Measurements from ENCODE around the gene ROBO1. TPM values are rescaled to one million over a fixed set of nuclear protein-coding genes. Genes with fewer than 3 reads are reported as not detected.

The ROBO1 gene
- total RNA-seq, 1 donor from 2014 or later: 38.8 TPM

DNA sequence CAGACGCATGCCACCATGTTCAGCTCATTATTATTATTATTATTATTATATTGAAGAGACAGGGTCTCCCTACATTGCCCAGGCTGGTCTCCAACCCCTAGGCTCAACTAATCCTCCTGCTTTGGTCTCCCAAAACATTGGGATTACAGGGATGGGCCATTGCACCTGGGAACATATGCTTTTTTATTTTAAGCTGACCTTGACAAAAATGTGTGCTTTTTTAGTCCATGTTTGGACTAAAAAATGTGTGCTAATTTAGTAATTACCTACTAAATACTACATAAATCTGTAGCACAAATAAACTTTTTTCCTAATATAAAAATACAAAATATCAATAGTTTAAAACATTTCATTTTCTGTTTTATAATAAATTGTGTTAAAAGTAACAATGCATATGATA, 693.2 kb downstream of the ROBO1 start:
- no peak for DNase-seq (ENCODE audit: low spot score)

DNA sequence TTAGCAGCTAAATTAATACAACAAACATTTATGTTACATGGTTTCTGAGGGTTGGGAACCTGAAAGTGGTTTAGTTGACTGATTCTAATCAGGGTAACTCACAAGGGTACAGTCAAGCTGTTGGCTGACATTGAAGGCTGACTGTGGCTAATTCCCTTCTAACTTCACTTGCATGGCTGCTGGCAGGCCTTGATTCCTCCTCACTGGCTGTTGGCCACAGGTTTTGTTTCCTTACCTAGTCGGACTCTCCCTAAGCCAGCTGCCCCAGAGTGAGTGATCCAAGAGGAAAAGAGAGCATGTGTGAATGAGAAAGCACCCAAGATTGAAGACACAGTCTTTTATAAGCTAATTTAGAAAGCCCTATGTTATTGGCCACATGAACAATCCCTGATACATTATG, 700.1 kb downstream of the ROBO1 start:
- no peak for DNase-seq (ENCODE audit: low spot score)

DNA sequence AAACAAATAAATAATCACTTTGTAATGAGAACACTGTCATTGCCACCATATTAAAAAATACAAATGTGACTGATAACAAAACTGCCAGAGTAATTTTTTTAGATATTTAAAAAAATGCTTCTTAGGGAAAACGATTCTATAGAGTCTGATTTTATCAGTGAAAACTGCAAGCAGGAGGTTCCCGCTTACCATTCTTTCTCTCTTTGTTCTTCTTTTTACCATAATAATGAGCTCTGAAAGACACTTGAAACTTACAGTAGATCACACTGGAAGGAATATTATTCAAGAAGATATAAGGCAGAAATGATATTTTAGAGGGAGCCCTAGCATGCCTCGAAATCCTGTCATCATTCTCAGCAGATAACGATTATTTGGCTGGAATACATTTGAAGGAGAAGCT, 701.3 kb downstream of the ROBO1 start:
- no peak for DNase-seq (ENCODE audit: low spot score)

DNA sequence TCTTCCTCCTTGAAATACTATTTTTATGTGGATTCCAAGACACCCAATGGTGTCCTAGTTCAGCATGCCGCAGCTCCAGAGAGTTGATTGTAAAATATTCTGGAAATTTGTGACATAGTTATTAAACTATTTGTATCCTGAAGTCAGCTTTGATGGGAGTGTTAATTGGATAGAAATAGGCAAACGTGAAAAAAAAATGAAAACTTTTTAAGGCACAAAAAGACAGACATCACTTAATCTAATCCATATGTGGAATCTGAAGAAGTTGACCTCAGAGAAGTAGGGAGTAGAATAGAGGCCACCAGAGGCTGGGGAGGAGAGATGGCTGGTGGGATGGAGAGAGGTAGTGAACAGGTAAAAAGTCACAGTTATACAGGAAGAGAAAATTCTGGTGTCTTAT, 704.2 kb downstream of the ROBO1 start:
- no peak for DNase-seq (ENCODE audit: low spot score)

DNA sequence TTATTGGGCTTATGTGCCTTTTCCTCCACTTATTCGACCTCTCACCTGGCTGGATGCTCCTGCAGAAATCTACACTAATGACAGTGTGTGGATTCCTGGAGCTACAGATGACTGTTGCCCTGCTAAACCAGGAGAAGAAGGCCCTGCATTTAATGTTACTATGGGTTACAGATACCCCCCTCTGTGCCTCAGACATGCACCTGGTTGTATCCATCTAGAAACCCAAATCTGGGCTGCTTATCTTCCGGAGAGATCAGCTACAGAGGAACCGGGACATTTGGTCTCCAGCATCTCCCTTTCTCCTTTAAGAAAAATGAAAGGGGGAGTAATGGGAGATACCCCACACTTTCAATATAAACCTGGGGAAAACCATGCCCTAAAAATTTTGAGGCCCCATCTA, 710.0 kb downstream of the ROBO1 start:
- DNase-seq (ENCODE audit: low spot score): no peak

DNA sequence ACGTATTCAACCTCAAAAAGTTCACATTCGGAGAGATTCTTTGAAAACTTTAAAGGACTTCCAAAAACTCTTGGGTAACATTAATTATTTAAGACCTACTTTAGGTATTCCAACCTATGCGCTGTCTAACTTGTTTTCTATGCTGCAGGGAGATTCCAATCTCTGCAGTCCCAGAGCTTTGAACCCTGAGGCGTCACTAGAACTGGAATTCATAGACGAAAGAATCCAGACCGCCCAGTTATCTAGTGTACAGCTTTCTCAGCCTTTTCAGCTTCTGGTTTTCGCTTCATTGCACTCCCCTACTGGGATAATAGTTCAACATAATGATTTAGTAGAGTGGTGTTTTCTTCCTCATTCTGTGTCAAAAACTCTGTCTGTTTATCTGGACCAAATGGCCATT, 711.3 kb downstream of the ROBO1 start:
- DNase-seq (ENCODE audit: low spot score): no peak

DNA sequence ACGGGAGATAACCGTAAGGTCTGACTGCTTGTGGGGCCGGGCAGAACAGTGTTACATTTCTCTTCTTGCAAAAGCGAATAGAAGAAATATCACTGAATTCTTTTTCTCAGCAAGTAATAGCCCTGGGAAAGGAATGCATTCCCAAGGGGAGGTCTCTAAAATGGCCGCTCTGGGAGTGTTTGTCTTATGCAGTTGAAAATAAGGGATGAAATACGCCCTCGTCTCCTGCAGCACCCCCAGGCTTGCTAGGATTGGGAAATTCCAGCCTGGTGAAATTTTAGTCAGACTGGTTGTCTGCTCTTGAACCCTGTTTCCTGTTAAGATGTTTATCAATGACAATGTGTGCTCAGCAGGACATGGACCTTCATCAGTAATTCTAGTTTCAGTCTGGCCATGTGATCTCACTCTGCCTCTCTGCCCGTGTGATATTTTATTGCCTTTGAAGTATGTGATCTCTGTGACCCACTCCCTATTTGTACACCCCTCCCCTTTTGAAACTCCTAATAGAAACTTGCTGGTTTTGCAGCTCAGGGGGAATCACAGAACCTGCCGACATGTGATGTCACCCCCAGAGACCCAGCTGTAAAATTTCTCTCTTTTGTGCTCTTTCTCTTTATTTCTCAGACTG, 715.6 kb downstream of the ROBO1 start:
- DNase-seq (ENCODE audit: low spot score): no peak

DNA sequence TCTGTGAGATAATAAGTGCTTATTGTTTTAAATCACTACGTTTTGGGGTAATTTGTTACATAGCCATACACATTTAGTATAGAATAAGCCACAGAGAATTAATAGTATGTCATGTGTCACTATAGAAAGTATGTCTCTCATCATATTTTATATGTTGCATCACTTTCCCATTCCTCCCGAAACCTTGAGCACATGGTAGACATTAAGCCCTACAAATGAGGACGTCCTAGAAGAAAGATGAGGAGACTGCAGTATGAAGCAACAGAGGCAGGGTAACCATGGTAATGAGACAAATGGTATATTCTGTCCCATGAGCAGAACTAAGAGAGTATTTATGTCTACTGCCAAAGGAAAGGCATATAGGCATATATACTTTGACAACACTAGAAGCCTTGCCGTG, 720.2 kb downstream of the ROBO1 start:
- DNase-seq (ENCODE audit: low spot score): no peak

DNA sequence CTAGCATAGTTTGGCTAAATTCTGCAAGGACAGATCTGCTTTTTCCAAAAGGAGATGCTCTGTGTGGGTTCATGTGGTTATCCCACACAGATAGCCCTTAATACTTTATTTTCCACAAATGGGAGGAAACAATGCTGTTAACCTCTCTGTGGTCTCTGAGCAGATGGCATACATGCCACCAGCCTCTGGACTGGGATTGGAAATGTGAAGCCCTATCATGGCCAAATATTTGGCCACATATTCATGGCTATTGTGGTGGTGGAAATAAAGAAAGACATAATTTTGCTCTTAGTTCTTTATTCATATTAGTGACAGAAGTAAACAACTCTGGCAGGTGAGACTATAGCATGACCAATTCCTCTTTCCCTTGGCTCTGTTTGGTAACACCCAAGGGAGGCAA, 726.2 kb downstream of the ROBO1 start:
- DNase-seq (ENCODE audit: low spot score): no peak

DNA sequence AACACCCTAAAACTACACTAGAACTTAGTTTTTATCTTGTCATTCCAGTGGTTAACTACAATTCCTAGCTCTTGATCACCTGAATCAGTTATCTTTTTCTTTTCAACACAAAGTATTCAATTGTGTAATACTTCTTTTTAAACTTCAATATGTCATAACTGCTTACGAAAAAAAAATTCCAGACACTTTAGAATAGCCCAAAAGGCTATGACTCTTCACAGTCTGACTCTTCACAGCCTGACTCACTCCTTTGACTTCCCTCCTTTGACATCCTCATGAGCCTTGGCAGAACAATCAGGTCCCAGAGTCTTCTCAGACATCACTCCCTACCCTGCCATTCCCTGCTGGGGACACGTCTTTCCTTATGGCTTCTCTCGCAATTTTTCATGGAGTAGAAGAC, 727.1 kb downstream of the ROBO1 start:
- DNase-seq (ENCODE audit: low spot score): no peak

DNA sequence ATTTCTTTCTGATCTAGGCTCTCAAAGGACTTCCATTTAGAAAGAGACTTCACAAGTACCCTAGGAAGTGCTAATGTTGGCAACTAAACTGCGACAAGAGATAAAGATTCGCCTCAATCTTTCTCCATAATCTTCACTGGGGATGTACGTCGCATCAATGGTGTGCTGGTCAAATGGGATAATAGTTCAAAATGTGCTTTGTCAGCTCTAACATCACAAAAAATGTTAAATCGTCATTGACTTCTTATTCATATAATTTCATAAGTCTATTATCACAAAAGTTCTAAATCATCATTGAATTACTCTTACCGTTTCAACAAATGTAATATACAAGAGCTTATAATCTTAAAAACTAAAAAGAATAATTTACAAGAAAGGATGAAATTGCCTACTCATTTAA, 727.7 kb downstream of the ROBO1 start:
- no peak for DNase-seq (ENCODE audit: low spot score)

DNA sequence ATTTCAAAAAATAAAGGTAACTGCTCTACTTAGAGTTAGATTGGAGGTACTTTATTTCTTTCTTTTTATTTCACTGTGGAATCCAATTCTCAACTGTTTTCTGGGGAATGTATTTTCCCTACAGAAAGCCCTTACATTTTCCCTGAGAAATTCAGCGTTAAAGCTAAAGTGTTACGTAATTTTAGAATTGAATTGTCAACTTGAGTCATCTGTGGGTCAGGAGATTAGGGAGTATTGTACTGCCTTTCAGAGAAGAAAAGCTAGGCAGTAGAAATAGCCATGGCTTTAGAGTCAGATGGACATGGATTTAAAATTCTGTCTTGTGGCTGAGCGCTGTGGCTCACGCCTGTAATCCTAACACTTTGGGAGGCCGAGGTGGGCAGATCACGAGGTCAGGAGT, 728.6 kb downstream of the ROBO1 start:
- no peak for DNase-seq (ENCODE audit: low spot score)

DNA sequence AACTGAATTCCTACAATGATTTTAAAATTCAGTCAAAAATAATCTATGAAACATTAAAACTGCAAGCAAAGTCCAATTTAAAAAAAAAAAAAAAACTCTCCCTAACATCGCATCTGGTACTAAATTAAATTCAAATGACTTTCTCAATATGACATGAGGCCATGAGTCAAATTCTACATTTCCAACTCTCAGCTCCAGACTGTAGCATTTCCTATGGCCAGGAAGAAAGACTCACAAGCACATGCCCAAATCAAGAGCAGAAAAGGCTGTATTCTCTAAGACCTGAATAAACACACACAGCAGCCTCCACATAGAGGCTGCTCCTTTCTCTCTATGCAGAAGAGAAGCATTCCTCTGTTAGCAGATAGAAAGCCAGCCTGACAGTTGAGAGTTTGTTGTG, 729.2 kb downstream of the ROBO1 start:
- DNase-seq (ENCODE audit: low spot score): no peak

DNA sequence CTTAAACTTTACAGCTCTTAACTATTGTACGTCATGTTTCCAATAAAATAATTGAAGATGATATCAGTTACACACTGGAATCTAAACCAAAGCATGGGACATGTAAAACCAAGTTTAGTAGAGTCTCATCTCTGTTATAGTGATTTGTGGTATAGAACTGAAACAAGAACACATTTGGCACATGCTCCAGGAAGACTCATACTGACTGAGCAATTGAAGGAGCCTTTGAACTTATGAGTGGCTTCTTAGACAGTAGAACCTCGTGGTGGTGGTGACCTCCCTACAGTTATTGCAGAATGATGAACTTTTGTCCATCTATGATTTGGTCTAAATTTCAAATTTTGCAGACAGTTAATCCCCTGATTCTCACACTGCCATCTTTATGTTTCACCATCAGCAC, 729.7 kb downstream of the ROBO1 start:
- no peak for DNase-seq (ENCODE audit: low spot score)

DNA sequence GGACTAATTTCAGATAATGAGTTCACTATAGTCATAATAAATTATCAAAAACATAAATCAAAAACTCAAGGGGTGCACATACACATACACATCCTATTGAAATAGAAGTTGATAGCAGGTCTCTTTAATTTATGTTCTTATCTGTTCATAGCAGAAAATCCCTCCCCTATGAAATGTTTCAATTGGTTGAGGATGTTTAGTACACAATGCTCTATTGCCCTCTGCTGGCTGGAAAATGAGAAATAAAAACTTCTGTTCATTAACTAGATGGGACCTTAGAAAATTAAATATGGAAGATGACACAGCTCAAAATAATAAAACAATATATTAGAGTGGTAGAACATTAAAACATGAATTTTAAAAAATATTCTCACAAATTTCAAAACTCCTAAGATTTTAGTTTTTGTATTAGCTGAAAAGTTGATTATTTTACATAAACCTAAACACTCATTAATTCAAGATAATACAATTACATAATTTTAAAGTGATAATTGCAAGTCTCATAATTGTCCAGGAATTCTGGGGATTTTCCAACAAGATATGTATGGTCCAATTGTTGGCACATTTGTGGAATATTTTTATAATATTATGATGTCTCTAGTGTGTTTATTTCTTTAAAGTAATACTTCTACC, 735.0 kb downstream of the ROBO1 start:
- DNase-seq (ENCODE audit: low spot score): no peak

DNA sequence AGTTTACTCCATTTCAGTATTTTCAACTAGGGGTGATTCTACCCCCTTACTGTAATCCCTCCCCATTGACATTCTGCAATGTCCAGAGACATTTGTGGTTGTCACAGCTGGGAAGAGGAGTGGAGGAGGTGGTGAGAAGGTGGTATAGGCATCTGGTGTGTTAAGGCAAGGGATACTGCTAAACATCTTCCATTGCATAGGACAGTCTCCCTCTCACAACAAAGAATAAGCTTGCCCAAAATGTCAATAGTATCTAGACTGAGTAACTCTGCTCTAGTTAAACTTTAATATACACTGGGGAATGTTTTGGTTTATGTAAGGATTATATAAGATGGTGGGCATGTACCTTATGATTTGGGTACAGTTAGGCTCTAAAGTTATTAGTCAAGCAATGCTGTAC, 737.6 kb downstream of the ROBO1 start:
- DNase-seq (ENCODE audit: low spot score): no peak

DNA sequence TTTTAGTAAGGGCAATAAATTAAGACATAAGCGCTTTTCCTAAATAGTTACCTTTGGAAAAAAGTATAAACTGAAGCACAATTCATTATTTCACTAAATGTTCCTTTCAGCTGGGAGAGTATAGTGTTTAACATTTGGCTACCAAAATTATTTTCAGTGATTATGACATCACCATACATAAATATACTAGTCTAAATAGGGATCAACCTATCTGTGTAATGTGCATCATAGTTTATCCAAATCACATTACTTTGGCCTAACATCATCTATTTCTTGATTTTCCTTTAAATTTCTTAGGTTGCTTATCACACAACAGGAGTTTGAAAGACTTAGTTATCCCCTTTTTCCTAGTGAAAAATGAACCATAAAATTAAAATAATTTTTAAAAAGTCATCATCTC, 738.9 kb downstream of the ROBO1 start:
- DNase-seq (ENCODE audit: low spot score): no peak

DNA sequence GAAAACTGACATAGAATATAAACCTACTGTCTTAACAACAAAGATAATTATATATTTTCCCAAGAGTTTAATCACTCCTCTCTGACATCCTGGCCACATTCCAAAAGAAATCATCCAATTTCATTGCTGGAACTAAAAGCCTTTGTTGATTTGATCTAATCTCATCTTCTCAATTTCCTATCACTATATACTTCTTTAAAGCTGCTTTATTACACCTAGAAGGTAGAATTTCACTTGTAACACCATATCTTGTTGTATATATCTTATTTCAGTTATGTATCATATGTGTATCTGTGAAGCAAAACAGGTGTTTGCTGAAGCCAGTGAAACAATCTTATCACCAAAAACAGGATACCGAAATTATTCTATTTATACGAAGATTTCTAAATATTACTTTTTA, 740.2 kb downstream of the ROBO1 start:
- no peak for DNase-seq (ENCODE audit: low spot score)

DNA sequence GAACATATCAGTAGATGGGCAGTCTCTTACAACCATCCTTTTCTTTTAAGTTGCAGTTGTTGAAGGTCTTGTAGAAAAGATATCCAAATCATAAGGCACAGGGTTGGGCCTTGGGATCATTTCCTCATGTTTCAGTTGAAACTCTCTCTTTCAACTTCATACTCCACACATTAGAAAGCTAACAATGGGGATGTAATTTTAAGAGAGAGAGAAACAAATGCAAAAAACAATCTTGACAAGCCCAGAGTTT, 747.9 kb downstream of the ROBO1 start:
- no peak for DNase-seq (ENCODE audit: low spot score)

DNA sequence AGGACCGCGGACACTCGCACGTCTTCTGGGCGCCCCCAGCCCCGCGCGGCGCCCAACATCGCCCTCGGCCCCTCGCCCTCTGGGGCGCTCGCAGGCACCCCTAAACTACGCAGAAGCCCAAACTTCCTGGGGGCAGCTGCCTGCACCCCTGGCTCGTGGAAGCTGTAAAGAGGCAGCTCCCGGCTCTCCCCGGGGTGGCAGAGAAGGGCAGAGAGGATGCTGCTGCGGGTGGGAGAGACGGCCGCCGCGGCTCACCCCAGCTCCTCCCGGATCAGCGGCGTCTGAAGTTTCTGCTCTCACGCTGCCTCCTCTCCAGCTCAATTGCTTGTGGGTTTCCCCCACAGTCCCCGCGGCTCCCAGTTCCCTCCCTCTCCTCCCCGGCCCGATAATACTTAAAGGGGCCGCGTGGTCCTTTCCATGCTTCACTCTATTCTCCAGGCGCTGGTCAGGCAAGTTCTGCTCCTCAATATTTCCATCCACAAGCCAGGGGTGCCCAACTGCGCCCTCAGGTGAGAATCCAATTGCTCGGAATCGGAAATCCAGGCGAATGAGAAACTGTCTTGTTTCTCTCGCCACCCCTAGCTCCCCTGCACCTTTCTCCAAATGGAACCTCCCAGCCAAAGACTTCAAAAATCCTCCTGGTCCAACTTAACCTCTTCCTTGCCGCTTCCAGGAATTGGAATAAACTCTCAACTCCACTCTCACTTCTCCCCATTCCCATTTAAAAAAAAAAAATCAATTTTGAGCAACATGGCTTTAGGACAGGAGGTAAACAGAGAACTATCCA, 748.5 kb downstream of the ROBO1 start:
- DNase-seq (ENCODE audit: low spot score): peak; percentile 74

DNA sequence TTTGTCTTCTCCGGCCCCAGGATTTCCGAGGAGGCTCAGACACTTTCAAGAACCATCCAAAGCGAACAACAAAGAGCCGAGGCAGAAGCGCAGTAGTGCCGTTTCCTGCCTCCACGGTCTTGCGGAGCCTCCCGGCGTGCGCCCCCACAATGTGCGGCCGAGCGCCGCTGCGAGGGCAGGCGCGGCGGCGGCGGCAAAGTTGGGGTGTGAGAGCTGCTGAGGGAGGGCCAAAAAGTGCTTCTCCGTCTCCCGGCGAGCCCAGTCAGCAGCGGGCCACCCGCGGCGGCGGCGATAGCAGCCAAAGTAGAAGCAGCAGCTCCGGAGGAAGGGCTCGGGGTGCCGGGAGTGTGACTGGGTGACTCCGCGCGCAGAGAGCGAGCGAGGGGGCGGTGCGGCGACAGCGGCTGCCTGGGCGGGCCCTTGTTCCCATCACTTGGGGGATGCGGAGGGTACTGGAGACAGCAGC, 749.1 kb downstream of the ROBO1 start:
- peak; percentile 51 for DNase-seq (ENCODE audit: low spot score)

DNA sequence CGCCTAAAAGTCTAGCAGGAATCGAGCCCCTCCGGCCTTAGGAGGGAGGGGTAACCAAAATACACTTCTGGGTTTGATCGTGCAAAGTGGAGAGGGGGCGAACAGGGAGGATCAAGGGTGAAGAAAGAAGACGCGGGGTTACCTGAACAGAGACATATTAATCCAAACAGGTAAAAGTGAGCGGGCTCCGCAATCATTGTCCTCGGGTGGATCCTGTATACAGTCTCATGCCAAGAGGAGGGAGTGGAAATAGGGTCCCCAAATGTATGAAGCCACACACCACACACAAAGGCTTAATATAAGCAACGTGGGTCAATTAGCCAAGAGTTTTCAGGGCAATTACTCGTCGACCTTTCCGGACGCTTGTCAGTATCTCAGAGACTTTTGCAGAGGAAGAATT, 749.5 kb downstream of the ROBO1 start:
- no peak for DNase-seq (ENCODE audit: low spot score)

DNA sequence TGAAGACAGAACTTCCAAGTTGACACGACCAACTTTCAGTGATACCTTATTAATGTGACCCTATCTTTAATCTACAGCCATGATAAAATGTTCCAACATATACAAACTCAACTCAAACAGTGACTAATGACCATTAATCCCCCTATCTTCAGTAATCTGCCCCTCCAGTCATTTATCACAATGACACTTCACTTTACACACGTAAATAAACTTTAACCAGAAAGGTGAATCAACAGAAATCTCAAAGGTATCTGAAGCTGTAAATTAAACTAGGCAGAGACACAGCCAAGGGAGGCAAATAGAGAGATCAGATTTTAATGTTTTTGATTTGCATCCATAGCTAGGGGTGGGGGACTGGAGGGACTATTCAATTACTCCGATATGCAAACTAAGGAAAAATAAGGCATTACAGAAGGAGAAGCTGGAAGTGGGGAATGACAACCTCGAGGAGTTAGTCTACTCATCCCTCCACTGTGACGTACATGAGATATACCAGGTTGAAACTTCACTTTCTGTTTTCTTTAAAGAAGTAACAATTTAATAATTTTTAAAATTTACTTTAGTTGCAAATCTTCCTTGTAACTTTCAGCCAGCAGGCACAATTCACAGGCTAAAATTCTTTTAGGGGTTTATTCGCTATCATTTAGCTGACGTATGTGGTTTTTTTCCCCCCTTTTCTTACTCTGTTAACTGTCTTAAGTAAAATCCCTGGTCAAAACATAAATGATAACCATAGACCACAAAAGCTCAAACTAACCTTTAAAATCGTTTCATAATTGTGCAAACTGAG, 751.0 kb downstream of the ROBO1 start:
- DNase-seq (ENCODE audit: low spot score): no peak
